Panc1 (cell line): ENCODE results near the gene POLR2B.

Source experiments
- CTCF ChIP-seq: fragments of 450-650 bp; IDR thresholded peaks from 2 replicates; pipeline ENCODE4 v1.5.1; 2017; ENCODE audit warnings: mild to moderate bottlenecking
- POLR2AphosphoS5 ChIP-seq: IDR thresholded peaks from 2 replicates; pipeline ENCODE4 v1.6.1; 2012; ENCODE audit warnings: mild to moderate bottlenecking, low read depth, low read length, moderate library complexity

- no peak for TF ChIP-seq CTCF
- TF ChIP-seq POLR2AphosphoS5 = no peak
Observed at GRCh38 chr4:57018980-57019379, 40.3 kb downstream of the POLR2B start.
